Mucosa of descending colon (tissue), 3 donors: ENCODE results near the gene SPEG. TPM values are rescaled to one million over a fixed set of nuclear protein-coding genes. Genes with fewer than 3 reads are reported as not detected.

Experiments
- ATAC-seq: fragments of 200-7000 bp; cut with Tn5 transposase; one replicate; pipeline ENCODE4 v1.9.1; 2020; ENCODE audit warnings: mild to moderate bottlenecking, moderate library complexity
- DNase-seq, 3 donors: peaks; one replicate each; pipeline ENCODE4 v3.0.0-alpha.2; 2020
- H3K36me3 ChIP-seq: fragments of 200-600 bp; one replicate; pipeline ENCODE4 v1.8.0; 2021; ENCODE audit warnings: low read depth, mild to moderate bottlenecking
- H3K4me1 ChIP-seq: fragments of 200-600 bp; one replicate; pipeline ENCODE4 v1.8.0; 2021; ENCODE audit warnings: low read depth, mild to moderate bottlenecking
- H3K4me3 ChIP-seq: fragments of 200-600 bp; one replicate; pipeline ENCODE4 v1.8.0; 2021; ENCODE audit warnings: mild to moderate bottlenecking
- H3K9me3 ChIP-seq: fragments of 200-600 bp; one replicate; pipeline ENCODE4 v1.8.0; 2021; ENCODE audit warnings: mild to moderate bottlenecking
- intact Hi-C, 2 donors: fragments of 100-400 bp; cut with DNase I in 1 of 2; cut with micrococcal nuclease in 1 of 2; formaldehyde crosslinking; loops; one replicate each; pipeline versions ENCODE4 v1.11.0 to v1.11.1; 2022; cut with DNase I, micrococcal nuclease
- total RNA-seq, 3 donors: library from RNA; stranded (reverse); fragmentation: NEBNext Ultra II Directional in 2 of 3; extraction: Animal tissue kit (Norgen Biotek cat#: 25700) in 2 of 3; gene quantifications; one replicate each; pipeline versions ENCODE4 v1.2.1 to v1.2.4, GENCODE V29; 2021 to 2023
- TF ChIP-seq, protein P1 (sequence below): fragments of 200-600 bp; IDR thresholded peaks from one replicate; pipeline ENCODE4 v1.8.0; 2022; ENCODE audit warnings: antibody characterized with exemption, mild to moderate bottlenecking
- donor health status: DM: no; HTN: no; CAD: no; lungs with moderate emphysema.
- donor health status: DM: no; HTN: no; CAD: no.
- donor health status: DM: no; HTN: yes; CAD: no.

The SPEG gene
- total RNA-seq, 3 donors from 2014 or later: 7.9 to 242 (median 22.2) TPM

GRCh38 chr2:219396863-219397457, 37.7 kb upstream of the SPEG start:
- H3K4me1 ChIP-seq: peaks cover 14% of the 10 kb centered on the region
- no peak for ATAC-seq
- no peaks in the 10 kb centered on the region for H3K36me3 ChIP-seq
- no peak overlapping the region for H3K4me3 ChIP-seq
- no peak for DNase-seq
- TF ChIP-seq, protein P1, sequence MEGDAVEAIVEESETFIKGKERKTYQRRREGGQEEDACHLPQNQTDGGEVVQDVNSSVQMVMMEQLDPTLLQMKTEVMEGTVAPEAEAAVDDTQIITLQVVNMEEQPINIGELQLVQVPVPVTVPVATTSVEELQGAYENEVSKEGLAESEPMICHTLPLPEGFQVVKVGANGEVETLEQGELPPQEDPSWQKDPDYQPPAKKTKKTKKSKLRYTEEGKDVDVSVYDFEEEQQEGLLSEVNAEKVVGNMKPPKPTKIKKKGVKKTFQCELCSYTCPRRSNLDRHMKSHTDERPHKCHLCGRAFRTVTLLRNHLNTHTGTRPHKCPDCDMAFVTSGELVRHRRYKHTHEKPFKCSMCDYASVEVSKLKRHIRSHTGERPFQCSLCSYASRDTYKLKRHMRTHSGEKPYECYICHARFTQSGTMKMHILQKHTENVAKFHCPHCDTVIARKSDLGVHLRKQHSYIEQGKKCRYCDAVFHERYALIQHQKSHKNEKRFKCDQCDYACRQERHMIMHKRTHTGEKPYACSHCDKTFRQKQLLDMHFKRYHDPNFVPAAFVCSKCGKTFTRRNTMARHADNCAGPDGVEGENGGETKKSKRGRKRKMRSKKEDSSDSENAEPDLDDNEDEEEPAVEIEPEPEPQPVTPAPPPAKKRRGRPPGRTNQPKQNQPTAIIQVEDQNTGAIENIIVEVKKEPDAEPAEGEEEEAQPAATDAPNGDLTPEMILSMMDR: no peak
- H3K9me3 ChIP-seq: no peaks in the 10 kb centered on the region
- intact Hi-C loops: no loop called here

- peak in 2 of 3 donors; percentile 53 to 68 for DNase-seq
These were observed 35.8 kb upstream of the SPEG start for GRCh38 chr2:219398721-219399363.

DNA sequence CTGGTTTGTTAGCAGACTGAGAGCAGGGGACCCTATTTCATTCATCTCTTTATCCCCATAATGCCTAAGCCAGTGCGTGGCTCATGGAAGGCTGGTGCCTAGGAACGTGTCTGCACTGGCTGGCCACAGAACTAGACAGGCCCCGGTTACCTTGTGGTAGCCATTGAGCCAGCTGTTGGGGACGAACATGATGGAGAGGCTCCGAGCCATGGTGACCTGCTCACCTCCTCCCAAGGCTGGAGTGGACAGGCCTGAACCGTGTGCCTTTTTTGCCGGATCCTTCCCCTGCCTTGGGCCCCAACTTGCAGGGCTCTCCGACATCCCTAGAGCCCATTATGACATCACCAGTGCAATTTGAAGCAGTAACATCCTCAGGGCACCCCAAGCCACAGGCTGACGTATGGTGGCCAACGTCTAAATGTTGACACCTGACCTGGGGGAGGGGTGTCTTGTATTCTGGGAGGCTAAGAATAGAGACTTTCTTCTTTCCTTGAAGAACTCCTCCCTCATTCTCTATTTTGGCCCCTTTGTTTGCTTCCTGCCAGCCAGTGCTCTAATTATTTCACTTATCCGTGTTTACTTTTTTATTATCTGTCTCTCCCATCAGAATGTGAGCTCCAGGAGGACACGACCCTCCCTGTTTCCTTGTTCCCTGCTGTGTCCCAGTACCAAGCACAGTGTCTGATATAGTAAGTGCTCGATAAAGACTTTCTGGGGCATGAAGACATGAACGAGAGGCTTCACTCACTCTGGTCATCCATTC, 34.7 kb upstream of the SPEG start:
- H3K4me1 ChIP-seq: peaks cover 14% of the 10 kb centered on the region
- TF ChIP-seq, protein P1: no peak
- DNase-seq (no peak), ATAC-seq (peak; percentile 11)
- no peak overlapping the region for H3K4me3 ChIP-seq
- intact Hi-C loops: loop anchor here (5.0 to 10.0 kb wide), 2 partner anchors 127 to 135 kb away; no protein-coding TSS in a partner anchor
- no peaks in the 10 kb centered on the region for H3K9me3 ChIP-seq
- no peaks in the 10 kb centered on the region for H3K36me3 ChIP-seq

More at GRCh38 chr2:219398721-219399363, 35.8 kb upstream of the SPEG start:
- Histone ChIP-seq H3K9me3 (no peaks in the 10 kb centered on the region), H3K4me1 (peaks cover 14% of the 10 kb centered on the region), H3K4me3 (no peak overlapping the region), H3K36me3 (no peaks in the 10 kb centered on the region)
- peak; percentile 87 for ATAC-seq
- intact Hi-C loops: no loop called here
- TF ChIP-seq, protein P1: no peak

DNA sequence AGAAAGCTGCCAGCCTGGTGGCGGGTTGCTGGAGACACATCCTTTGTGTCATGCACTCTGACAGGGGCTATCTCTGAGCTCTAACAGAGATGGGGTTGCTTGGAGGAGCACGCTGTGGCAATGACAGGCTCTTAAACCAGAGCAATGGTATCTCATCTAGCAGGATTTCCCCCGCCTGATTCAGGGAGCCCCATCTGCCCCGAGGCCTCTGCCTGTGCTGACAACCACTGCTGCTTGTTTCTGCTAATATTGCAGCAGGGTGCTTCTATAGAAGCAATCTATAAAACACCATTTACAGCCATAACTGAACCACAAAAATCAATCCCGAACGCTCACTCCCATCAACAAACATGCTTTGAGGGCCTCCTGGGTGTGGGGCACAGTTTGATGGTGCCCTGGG, 34.1 kb upstream of the SPEG start:
- intact Hi-C loops: loop anchor here (5.0 to 10.0 kb wide), 2 partner anchors 127 to 134 kb away; no protein-coding TSS in a partner anchor
- peaks cover 14% of the 10 kb centered on the region for H3K4me1 ChIP-seq
- H3K4me3 ChIP-seq: no peak overlapping the region
- ATAC-seq: no peak
- DNase-seq: no peak
- H3K36me3 ChIP-seq: no peaks in the 10 kb centered on the region
- H3K9me3 ChIP-seq: no peaks in the 10 kb centered on the region
- TF ChIP-seq, protein P1: no peak

DNA sequence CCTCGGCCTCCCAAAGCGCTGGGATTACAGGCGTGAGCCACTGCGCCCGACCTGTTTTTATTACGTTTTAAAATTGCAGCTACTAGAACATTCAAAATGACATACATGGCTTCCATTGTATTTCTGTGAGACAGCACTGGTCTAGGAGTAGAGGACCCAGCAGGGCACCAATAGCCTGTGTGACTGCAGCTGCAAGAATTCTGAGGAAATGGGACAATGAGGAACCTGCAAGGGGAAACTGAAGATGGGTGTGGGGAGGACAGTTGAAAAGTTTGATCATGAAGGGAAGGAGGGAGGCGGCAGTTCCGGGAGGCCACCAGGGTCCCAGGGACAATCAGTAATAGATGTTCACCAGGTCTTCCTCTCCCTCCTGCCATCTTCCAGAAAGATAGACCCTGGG, 33.0 kb upstream of the SPEG start:
- ATAC-seq: no peak
- Histone ChIP-seq H3K4me3 (no peak overlapping the region), H3K4me1 (peaks cover 14% of the 10 kb centered on the region), H3K9me3 (no peaks in the 10 kb centered on the region), H3K36me3 (no peaks in the 10 kb centered on the region)
- TF ChIP-seq, protein P1: no peak
- intact Hi-C loops: loop anchor here (5.0 to 10.0 kb wide), 2 partner anchors 126 to 133 kb away; no protein-coding TSS in a partner anchor
- no peak for DNase-seq
